Posterior vena cava (tissue), 2 donors: ENCODE results near the gene COMMD6. TPM values are rescaled to one million over a fixed set of nuclear protein-coding genes. Genes with fewer than 3 reads are reported as not detected.

ENCODE experiments used
- DNase-seq: peaks from one replicate; pipeline ENCODE4 v3.0.0-alpha.2; 2020; ENCODE audit warnings: low spot score
- intact Hi-C, 2 donors: fragments of 100-400 bp; cut with DNase I; formaldehyde crosslinking; loops; one replicate each; pipeline versions ENCODE4 v1.14.1 to v1.14.2; 2022 to 2023
- total RNA-seq, 2 donors: library from RNA; stranded (reverse); fragmentation: NEBNext Ultra II Directional; extraction: Animal tissue kit (Norgen Biotek cat#: 25700); gene quantifications; one replicate each; pipeline ENCODE4 v1.2.1, GENCODE V29; 2021
- donor health status: DM: yes; HTN: yes; CAD: no.
- donor health status: DM: yes; HTN: yes; CAD: no.

COMMD6 gene
- total RNA-seq, 2 donors from 2014 or later, result 173 to 201 TPM

- intact Hi-C loops, result no loop called here
- no peak for DNase-seq
These were observed 4.3 kb upstream of the COMMD6 start for GRCh38 chr13:75541961-75542360.

DNA sequence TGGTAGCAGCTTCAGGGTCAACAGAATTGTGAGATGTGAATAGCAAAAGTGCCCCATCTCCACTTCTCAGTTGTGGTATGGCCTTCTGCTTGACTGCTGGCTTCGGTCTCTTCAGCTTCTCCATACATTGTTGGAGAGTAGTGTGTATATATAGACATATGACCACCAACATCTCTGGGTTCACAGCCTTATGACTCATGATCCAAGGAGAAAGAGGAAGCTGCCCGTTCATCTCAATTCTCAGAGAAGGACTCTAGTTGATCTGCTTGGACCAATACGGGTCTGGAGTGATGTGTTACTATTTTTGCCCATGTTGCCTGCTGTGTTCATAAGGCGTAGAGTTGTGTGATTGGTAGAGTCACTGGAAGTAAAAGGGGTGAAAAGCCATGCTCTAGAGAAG, 3.6 kb upstream of the COMMD6 start:
- no peak for DNase-seq
- intact Hi-C loops, result no loop called here

DNA sequence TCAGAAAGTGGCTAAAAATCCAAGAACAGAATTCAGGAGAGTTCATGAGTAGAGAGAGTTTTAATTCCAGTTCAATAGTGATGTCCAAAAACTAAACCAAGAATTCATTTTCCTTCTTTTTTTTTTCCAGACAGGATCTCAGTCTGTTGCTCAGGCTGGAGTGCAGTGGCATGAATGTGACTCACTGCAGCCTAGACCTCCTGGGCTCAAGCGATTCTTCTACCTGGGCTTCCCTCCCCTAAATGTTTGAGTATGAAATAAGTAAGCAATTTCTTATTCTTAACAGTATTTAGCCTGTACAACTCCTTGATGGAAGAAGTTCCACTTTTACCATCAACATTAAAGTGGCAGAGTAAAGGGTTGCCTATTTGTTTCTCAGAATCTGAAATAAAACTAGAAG, 3.8 kb downstream of the COMMD6 start:
- intact Hi-C loops, result no loop called here
- DNase-seq, result no peak

DNA sequence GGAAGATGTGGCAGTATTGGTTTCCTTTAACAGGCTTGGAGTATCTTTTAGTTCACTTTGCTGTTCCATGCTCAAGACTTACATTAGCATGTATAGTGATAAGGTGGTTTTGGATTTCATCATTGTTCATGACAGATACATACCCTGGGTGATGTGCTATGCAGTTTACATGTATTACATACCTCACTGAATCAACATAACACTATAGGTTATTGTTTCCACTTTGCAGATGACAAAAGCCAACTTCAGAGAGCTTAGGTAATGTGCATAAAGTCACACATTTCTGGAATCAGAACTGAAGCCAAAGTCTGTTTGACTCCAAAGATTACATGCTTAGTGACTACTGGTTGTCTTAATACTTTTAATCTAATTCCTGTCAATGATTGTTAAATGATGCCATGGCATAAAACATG, 7.1 kb downstream of the COMMD6 start:
- intact Hi-C loops, result no loop called here
- no peak for DNase-seq

GRCh38 chr13:75521956-75522355, 15.7 kb downstream of the COMMD6 start:
- no peak for DNase-seq
- intact Hi-C loops, result no loop called here

- intact Hi-C loops, result no loop called here
- DNase-seq, result no peak
These were observed 19.1 kb downstream of the COMMD6 start for GRCh38 chr13:75518439-75519088.

- no peak for DNase-seq
- intact Hi-C loops, result no loop called here
These were observed 23.3 kb downstream of the COMMD6 start for GRCh38 chr13:75514080-75514995.

- intact Hi-C loops, result no loop called here
These were observed 24.4 kb downstream of the COMMD6 start for GRCh38 chr13:75513271-75513670.

GRCh38 chr13:75512253-75512652, 25.4 kb downstream of the COMMD6 start:
- no peak for DNase-seq
- intact Hi-C loops, result no loop called here

More at GRCh38 chr13:75513271-75513670, 24.4 kb downstream of the COMMD6 start:
- no peak for DNase-seq

DNA sequence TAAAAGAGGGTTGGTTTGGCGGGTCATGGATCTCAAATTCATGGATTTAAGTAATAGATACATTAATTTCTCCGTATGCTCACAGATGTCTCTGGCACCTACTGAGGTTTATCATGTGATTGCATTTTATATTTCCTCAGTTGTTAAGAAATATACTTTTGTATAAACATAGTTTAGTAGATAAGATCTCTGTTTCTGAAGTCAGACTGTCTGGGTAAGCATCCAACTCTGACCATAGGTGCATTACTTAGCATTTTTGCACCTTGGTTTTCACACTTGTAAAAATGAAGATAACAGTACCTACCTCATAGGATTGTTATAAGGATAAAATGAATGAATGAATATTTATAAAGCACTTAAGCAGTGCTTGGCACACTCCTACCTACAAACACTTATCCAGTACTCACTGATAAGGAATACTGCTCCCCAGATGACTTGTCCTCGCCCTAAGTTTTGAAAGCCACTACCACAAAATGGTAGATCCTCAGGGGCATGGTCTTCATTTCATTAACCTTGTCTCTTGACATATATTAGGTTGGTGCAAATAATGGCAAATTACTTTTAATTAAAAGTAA, 26.5 kb downstream of the COMMD6 start:
- intact Hi-C loops, result no loop called here
- DNase-seq, result no peak

- DNase-seq, result no peak
- intact Hi-C loops, result no loop called here
These were observed 29.6 kb downstream of the COMMD6 start for GRCh38 chr13:75508002-75508548.

- no peak for DNase-seq
- intact Hi-C loops, result no loop called here
These were observed 30.3 kb downstream of the COMMD6 start for GRCh38 chr13:75507027-75508001.

DNA sequence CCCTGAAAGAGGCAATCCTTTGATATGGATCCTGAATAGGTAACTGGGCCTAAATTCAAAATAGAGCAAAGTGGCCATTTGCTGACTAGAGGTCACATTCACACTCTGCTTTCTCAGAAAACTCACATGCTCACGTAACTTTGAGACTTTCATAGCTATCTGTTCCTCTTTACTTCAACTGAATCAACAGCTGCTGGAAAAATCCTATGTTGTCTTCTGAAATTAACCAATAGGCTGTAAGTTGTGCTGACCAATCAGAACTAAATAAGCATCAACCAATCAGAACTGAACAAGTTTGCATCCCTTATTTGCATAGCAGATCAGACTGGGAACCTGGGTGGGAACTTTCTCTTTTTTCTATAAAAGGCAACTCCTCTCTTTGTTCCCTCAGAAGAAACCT, 31.6 kb downstream of the COMMD6 start:
- intact Hi-C loops, result no loop called here
- no peak for DNase-seq

DNA sequence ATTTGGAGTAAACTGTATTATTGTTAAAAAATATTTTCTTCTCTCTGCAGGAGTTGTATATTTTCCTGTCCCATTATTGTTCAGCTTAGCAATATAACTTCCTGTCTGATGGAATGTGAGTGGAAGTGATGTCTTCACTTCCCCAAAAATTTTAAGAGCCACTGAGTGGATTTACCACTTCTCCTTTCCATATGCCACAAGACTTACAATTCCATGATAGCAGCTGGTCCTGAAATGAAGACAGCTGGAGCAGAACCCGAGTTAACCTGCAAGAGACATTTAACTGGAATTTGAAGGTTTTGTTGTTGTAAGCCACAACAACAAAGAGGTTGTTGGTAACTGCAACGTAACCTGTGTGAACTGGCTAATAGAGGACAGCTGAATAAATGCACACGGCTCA, 32.3 kb downstream of the COMMD6 start:
- intact Hi-C loops, result no loop called here
- no peak for DNase-seq

GRCh38 chr13:75495938-75496337, 41.7 kb downstream of the COMMD6 start:
- intact Hi-C loops, result no loop called here
- no peak for DNase-seq

- DNase-seq, result no peak
- intact Hi-C loops, result no loop called here
These were observed 43.1 kb downstream of the COMMD6 start for GRCh38 chr13:75494491-75494890.

GRCh38 chr13:75493156-75493555, 44.5 kb downstream of the COMMD6 start:
- DNase-seq, result no peak
- intact Hi-C loops, result no loop called here

DNA sequence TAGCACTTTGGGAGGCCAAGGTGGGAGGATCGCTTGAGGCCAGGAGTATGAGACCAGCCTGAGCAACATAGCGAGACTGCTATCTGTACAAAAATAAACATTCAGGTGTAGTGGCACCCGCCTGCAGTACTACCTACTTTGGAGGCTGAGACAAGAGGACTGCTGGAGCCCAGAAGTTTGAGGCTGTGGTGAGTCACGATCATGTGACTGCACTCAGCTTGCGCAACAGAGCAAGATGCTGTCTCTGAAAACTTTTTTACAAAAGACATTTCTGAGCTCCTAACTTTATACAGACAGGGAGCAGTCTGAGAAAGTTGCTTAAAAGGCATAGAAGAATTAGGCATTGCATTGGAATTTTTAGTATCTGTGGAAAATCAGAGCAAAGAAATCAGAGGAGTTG, 45.3 kb downstream of the COMMD6 start:
- no peak for DNase-seq
- intact Hi-C loops, result no loop called here

DNA sequence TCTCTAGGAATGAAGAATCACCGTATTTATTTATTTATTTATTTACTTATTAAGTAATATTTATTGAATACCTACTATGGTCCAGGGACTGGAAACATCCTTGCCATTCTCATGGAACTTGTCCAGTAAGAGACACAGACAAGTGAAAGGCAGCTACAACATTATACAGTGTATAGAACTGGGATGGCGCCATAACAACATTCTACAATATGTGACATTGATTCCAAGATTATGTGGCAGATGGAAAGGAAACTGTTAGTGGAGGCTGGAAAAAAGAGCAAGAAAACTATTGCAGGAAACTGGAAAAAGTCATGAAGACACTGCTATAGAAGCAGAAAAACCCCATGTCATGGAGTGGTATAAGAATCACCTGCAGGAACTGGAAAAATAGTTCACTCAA, 46.3 kb downstream of the COMMD6 start:
- intact Hi-C loops, result no loop called here
- DNase-seq, result no peak
